ENCODE measurements around the gene AGTRAP. TPM values are rescaled to one million over a fixed set of nuclear protein-coding genes. Genes with fewer than 3 reads are reported as not detected.
A peak's percentile ranks its signal among the peaks of the same experiment; 100 is the strongest.

AGTRAP gene
- total and polyA plus RNA-seq, 9 of the 15 experiments (the other 6 are each of a cell fraction or from before 2014, with no cell fraction given): 26.8 to 105 (median 57.5) TPM

GRCh38 chr1:11693917-11694316, 42.0 kb upstream of the AGTRAP start:
- ATAC-seq: peak; percentile 20
- Histone ChIP-seq H3K9ac (ENCODE audit: insufficient read depth in 1 of 2, low read depth in 2 of 2, low read length in 2 of 2) (peak overlapping the region; percentile 10 to 76; a peak in 2 of 4 replicates), H3K4me1 (replicated peaks in 1 of 2; ENCODE audit: control insufficient read depth in 2 of 2, insufficient read depth in 2 of 2, low read length in 2 of 2) (peaks cover 46 to 64% of the 10 kb centered on the region in 2 experiments), H2AFZ (ENCODE audit: low read depth, low read length) (peak overlapping the region; percentile 78), H4K20me1 (replicated peaks; ENCODE audit: control insufficient read depth, insufficient read depth, low read length) (no peaks in the 10 kb centered on the region), H3K27me3 (ENCODE audit: control insufficient read depth in 2 of 2, insufficient read depth in 2 of 2, low read length in 2 of 2) (no peaks in the 10 kb centered on the region), H3K9me3 (replicated peaks; ENCODE audit: control insufficient read depth, insufficient read depth, low read depth, low read length) (no peaks in the 10 kb centered on the region), H3K27ac (ENCODE audit: extremely low read depth, low read depth, low read length) (no peak overlapping the region), H3K36me3 (ENCODE audit: control insufficient read depth, insufficient read depth, low read length) (no peaks in the 10 kb centered on the region), H3K4me3 (no peak overlapping the region), H3K9me1 (ENCODE audit: control insufficient read depth, insufficient read depth, low read length) (no peaks in the 10 kb centered on the region), H3K4me2 (ENCODE audit: insufficient read depth, low read length) (no peak overlapping the region; the same call in 1 of the 2 replicates), H3K79me2 (ENCODE audit: control insufficient read depth, insufficient read depth, low read length) (no peaks in the 10 kb centered on the region)
- POLR2A ChIA-PET: interaction anchor here (0.7 to 2.2 kb wide), 9 partner anchors 8 to 649 kb away, joined by 3 to 13 read pairs (median 4); no protein-coding TSS in a partner anchor
- CTCF ChIA-PET (ENCODE audit: low intra/inter-chr PET ratio): no interaction called here
- no TSS peak for BruUV-seq (replicated peaks)
- TF ChIP-seq PHB (CRISPR knock-in tag; IDR thresholded peaks at IDR 0.05) (no peak), RB1 (IDR thresholded peaks at IDR 0.05; ENCODE audit: low read depth) (no peak), BDP1 (IDR thresholded peaks at IDR 0.05; ENCODE audit: insufficient read depth, insufficient read length) (no peak), ERF (CRISPR knock-in tag; IDR thresholded peaks at IDR 0.05) (no peak), ZKSCAN1 (IDR thresholded peaks at IDR 0.05; ENCODE audit: low read depth, low read length) (0 out of 2 replicates have a peak, but pooled peaks have one; percentile 15), PPARD (CRISPR knock-in tag; IDR thresholded peaks at IDR 0.05) (no peak), ZNF583 (CRISPR knock-in tag; IDR thresholded peaks at IDR 0.05) (no peak), KLF6 (CRISPR knock-in tag; IDR thresholded peaks at IDR 0.05; ENCODE audit: borderline replicate concordance) (no peak)
- peak; percentile 11 for FAIRE-seq
- in situ Hi-C loops (cut with MboI) (no loop called here), intact Hi-C loops (cut with micrococcal nuclease) (loop anchor here (1.0 kb wide), 1 partner anchor 13 kb away; no protein-coding TSS in a partner anchor)
- WGBS (ENCODE audit: insufficient coverage, low coverage, missing lambda C conversion rate): 18% methylated on average over 5 of the region's 5 CpGs
- DNase-seq (ENCODE audit: extremely low read depth in 1 of 4, low spot score in 3 of 4): peak in 1 of 4 experiments; percentile 59
